ENCODE data around the gene PKMYT1.
"Not testable (repeated sequence)": the region's sequence is repeated elsewhere in the genome, so short reads cannot be mapped to it uniquely, and the experiment has no call there.

PKMYT1 gene

GRCh38 chr16:2928796-2929195, 51.5 kb downstream of the PKMYT1 start:
- H2AFZ ChIP-seq (ENCODE audit: low read depth, low read length), result no peak overlapping the region
- no peak overlapping the region for H3K4me3 ChIP-seq (ENCODE audit: low read length)
- H3K9ac ChIP-seq (ENCODE audit: low read length), result no peak overlapping the region
- no peak overlapping the region for H3K27ac ChIP-seq (ENCODE audit: low read length)
- TF ChIP-seq CTCF (IDR thresholded peaks at IDR 0.05; ENCODE audit: low read depth, low read length) (no peak), EZH2phosphoT487 (IDR thresholded peaks at IDR 0.05; ENCODE audit: low read depth) (no peak)
- H4K20me1 ChIP-seq (ENCODE audit: insufficient read depth, low read length), result no peaks in the 10 kb centered on the region
- H3K79me2 ChIP-seq (ENCODE audit: low read length), result no peaks in the 10 kb centered on the region
- H3K36me3 ChIP-seq (replicated peaks; ENCODE audit: low read depth, low read length), result no peaks in the 10 kb centered on the region
- H3K4me2 ChIP-seq (ENCODE audit: low read length), result no peak overlapping the region
- no peaks in the 10 kb centered on the region for H3K27me3 ChIP-seq (ENCODE audit: low read depth, low read length)
- peaks cover 10% of the 10 kb centered on the region for H3K4me1 ChIP-seq (ENCODE audit: low read length)
- H3K9me3 ChIP-seq (ENCODE audit: insufficient read depth, low read length), result no peaks in the 10 kb centered on the region

- H3K9ac ChIP-seq (ENCODE audit: low read length); H3K4me1 ChIP-seq (ENCODE audit: low read length); H3K79me2 ChIP-seq (ENCODE audit: low read length); H3K27me3 ChIP-seq (ENCODE audit: low read depth, low read length); H3K36me3 ChIP-seq (replicated peaks; ENCODE audit: low read depth, low read length); H3K9me3 ChIP-seq (ENCODE audit: insufficient read depth, low read length); H4K20me1 ChIP-seq (ENCODE audit: insufficient read depth, low read length); H3K27ac ChIP-seq (ENCODE audit: low read length); H3K4me3 ChIP-seq (ENCODE audit: low read length); H2AFZ ChIP-seq (ENCODE audit: low read depth, low read length); H3K4me2 ChIP-seq (ENCODE audit: low read length): not testable (repeated sequence)
Measured at GRCh38 chr16:2928151-2928550, 52.1 kb downstream of the PKMYT1 start.

GRCh38 chr16:2927010-2927646, 53.1 kb downstream of the PKMYT1 start:
- Histone ChIP-seq H4K20me1 (ENCODE audit: insufficient read depth, low read length) (no peaks in the 10 kb centered on the region), H3K27ac (ENCODE audit: low read length) (no peak overlapping the region), H2AFZ (ENCODE audit: low read depth, low read length) (peak overlapping the region; percentile 18; the same call in 1 of the 2 replicates), H3K27me3 (ENCODE audit: low read depth, low read length) (no peaks in the 10 kb centered on the region), H3K4me1 (ENCODE audit: low read length) (peaks cover 10% of the 10 kb centered on the region), H3K9ac (ENCODE audit: low read length) (peak overlapping the region; percentile 11), H3K9me3 (ENCODE audit: insufficient read depth, low read length) (no peaks in the 10 kb centered on the region), H3K4me2 (ENCODE audit: low read length) (peak overlapping the region; percentile 87), H3K4me3 (ENCODE audit: low read length) (peak overlapping the region; percentile 63), H3K79me2 (ENCODE audit: low read length) (no peaks in the 10 kb centered on the region), H3K36me3 (replicated peaks; ENCODE audit: low read depth, low read length) (no peaks in the 10 kb centered on the region)
- TF ChIP-seq CTCF (IDR thresholded peaks at IDR 0.05; ENCODE audit: low read depth, low read length) (peak; percentile 91), EZH2phosphoT487 (IDR thresholded peaks at IDR 0.05; ENCODE audit: low read depth) (no peak)

- Histone ChIP-seq H3K4me3 (ENCODE audit: low read length) (peak overlapping the region; percentile 63), H3K27me3 (ENCODE audit: low read depth, low read length) (no peaks in the 10 kb centered on the region), H3K9me3 (ENCODE audit: insufficient read depth, low read length) (no peaks in the 10 kb centered on the region), H3K27ac (ENCODE audit: low read length) (no peak overlapping the region), H3K36me3 (replicated peaks; ENCODE audit: low read depth, low read length) (no peaks in the 10 kb centered on the region), H4K20me1 (ENCODE audit: insufficient read depth, low read length) (no peaks in the 10 kb centered on the region), H3K4me2 (ENCODE audit: low read length) (peak overlapping the region; percentile 87), H3K4me1 (ENCODE audit: low read length) (peaks cover 10% of the 10 kb centered on the region), H2AFZ (ENCODE audit: low read depth, low read length) (peak overlapping the region; percentile 18; the same call in 1 of the 2 replicates), H3K79me2 (ENCODE audit: low read length) (no peaks in the 10 kb centered on the region), H3K9ac (ENCODE audit: low read length) (peak overlapping the region; percentile 11)
- no peak for TF ChIP-seq CTCF (IDR thresholded peaks at IDR 0.05; ENCODE audit: low read depth, low read length)
- no peak for TF ChIP-seq EZH2phosphoT487 (IDR thresholded peaks at IDR 0.05; ENCODE audit: low read depth)
Measured at GRCh38 chr16:2926650-2926999, 53.6 kb downstream of the PKMYT1 start.
